ENCODE data around the gene CACNG7.

Gene CACNG7

GRCh38 chr19:53898166-53898565, 10.9 kb upstream of the CACNG7 start:
- no peak for TF ChIP-seq CTCF (conservative IDR thresholded peaks at IDR 0.05; ENCODE audit: low read depth, low read length)
- no peak for DNase-seq (ENCODE audit: low read depth)
- H3K4me3 ChIP-seq (ENCODE audit: low read length), result no peak overlapping the region

- no peak for TF ChIP-seq CTCF (conservative IDR thresholded peaks at IDR 0.05; ENCODE audit: low read depth, low read length)
- H3K4me3 ChIP-seq (ENCODE audit: low read length), result no peak overlapping the region
- DNase-seq (ENCODE audit: low read depth), result no peak
These were observed 10.3 kb upstream of the CACNG7 start for GRCh38 chr19:53898636-53899341.

- no peak for DNase-seq (ENCODE audit: low read depth)
- H3K4me3 ChIP-seq (ENCODE audit: low read length), result no peak overlapping the region
- TF ChIP-seq CTCF (conservative IDR thresholded peaks at IDR 0.05; ENCODE audit: low read depth, low read length), result no peak
These were observed 8.8 kb upstream of the CACNG7 start for GRCh38 chr19:53900191-53900860.

GRCh38 chr19:53903055-53903680, 5.9 kb upstream of the CACNG7 start:
- no peak for DNase-seq (ENCODE audit: low read depth)
- no peak overlapping the region for H3K4me3 ChIP-seq (ENCODE audit: low read length)
- no peak for TF ChIP-seq CTCF (conservative IDR thresholded peaks at IDR 0.05; ENCODE audit: low read depth, low read length)

GRCh38 chr19:53904909-53905308, 4.2 kb upstream of the CACNG7 start:
- no peak for TF ChIP-seq CTCF (conservative IDR thresholded peaks at IDR 0.05; ENCODE audit: low read depth, low read length)
- no peak for DNase-seq (ENCODE audit: low read depth)
- no peak overlapping the region for H3K4me3 ChIP-seq (ENCODE audit: low read length)

GRCh38 chr19:53905787-53906186, 3.3 kb upstream of the CACNG7 start:
- no peak overlapping the region for H3K4me3 ChIP-seq (ENCODE audit: low read length)
- TF ChIP-seq CTCF (conservative IDR thresholded peaks at IDR 0.05; ENCODE audit: low read depth, low read length), result no peak
- DNase-seq (ENCODE audit: low read depth), result no peak

Data from retinal pigment epithelial cell (primary cell).